Measurements from ENCODE around the gene ESF1.
"Not testable (repeated sequence)": the region's sequence is repeated elsewhere in the genome, so short reads cannot be mapped to it uniquely, and the experiment has no call there.

Gene ESF1

GRCh38 chr20:13786143-13786828 lies 1.6 kb upstream of the ESF1 start:
- DNase-seq, result no peak

DNA sequence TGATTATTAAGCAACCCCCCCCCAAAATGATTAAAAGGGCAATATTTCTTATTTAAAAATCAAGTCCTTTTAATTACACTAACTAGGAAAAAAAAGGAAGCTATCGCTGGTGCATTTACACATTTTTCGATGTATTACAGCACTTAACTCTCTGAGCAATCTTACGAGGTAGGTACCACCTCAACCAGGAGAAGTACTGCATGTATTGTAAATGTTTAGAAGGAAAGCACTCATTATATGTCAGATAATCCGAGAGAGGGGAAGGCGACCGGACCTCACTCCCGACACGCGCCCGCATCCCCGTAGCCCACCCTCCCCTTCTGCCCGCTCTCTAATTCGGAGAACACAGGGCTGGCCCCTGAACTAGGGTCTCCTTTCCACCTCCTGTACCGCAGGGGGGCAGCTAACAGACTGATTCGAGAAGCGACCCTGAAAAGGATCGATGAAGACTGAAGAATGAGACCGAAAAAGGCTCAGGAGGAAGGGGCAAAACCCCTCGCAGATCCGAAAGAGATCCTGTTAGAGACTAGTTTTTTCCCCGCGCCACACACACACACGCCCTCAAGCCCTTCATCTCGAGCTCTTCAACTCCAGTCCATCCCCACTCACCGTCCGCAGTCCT lies 337 bp downstream of the ESF1 start:
- no peak for DNase-seq

GRCh38 chr20:13783528-13783927 lies 1.2 kb downstream of the ESF1 start:
- DNase-seq, result no peak

- no peak for DNase-seq
Measured at GRCh38 chr20:13778827-13779226, 5.9 kb downstream of the ESF1 start.

GRCh38 chr20:13777171-13777601 lies 7.5 kb downstream of the ESF1 start:
- DNase-seq, result no peak

DNA sequence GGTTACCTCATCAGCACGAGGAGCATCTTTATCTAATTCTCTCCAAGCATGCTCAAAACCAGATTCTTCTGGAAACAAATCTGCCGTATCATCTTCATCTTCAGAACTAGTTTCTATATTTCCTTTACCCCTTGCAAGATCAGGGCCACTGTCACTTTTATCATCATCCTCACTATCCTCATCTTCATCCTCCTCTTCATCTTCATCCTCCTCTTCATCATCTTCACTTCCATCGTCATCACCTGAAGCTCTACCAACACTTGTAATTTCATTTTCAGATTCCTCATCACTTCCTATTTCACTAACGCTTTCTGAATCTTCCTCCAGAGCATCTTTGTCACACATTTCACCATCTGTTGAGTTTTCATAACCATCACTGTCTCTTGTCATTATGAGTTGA lies 8.9 kb downstream of the ESF1 start:
- DNase-seq, result no peak

DNA sequence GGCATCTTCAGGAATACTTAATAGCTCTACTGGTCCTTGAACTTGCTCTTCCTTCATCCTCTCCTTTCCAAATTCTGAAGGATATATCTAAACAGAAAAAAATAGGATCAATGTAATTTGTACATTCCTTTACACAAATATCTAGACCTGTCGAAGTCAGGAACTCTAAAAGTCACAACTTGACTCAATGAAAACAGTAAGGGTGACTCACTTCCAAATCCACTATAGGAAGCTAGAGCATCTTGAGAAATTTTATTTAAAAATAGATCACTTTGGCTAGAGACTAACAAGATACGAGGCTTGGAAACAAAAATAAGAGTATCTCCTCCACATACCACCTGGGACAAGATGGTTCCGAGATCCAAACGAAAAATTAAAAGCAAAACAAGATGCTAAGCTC lies 12.2 kb downstream of the ESF1 start:
- DNase-seq, result no peak

DNA sequence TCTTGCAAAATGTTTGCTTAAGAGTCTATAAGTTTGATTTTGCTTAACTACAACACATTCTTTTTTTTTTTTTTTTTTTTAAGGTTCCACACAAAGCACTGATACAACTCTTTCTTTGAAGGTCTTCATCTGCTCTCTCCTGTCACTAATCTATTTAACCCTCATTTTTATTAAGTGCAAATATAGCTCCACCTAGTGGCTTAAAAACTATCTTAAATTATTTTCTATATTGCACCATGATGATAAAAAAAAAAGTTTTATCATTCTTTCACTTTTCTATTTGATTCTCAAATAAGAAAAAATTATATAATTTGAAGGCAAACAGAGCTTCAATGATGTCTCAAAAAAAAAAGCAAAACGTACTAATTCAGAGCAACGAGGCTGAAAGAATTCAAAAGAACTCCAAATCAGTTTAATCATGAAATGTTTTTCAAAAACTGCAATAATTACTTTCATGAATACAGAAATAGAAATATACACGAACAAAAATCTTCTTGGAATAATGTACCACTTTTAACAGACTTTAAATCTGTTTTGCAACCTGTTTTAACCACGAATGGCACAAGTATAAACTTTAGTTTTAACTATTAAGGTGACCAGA lies 12.8 kb downstream of the ESF1 start:
- DNase-seq, result no peak

GRCh38 chr20:13770141-13770540 lies 14.6 kb downstream of the ESF1 start:
- DNase-seq, result no peak

DNA sequence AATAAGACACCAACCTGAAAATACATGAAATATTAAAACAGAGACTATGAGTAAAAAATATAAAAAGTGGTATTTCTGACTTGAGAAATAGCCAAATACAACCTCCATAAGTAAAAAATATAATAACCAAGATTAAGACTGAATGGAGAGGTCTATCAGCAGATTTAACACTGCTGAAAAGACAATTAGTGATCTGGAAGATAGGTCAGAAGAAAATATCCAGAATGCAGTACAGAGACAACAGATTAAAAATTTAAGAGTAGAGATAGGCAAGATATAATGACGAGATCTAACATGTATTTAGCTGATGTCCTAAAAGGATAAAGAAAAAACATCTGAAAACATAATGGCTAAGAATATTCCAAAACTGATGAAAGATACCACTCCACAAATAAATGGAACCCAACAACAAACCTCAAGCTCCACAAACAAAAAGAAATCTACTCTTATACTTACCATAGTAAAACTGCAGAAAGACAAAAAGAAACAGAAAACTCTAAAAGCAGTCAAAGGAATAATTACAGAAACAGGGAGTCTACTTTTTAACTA lies 18.8 kb downstream of the ESF1 start:
- no peak for DNase-seq

DNA sequence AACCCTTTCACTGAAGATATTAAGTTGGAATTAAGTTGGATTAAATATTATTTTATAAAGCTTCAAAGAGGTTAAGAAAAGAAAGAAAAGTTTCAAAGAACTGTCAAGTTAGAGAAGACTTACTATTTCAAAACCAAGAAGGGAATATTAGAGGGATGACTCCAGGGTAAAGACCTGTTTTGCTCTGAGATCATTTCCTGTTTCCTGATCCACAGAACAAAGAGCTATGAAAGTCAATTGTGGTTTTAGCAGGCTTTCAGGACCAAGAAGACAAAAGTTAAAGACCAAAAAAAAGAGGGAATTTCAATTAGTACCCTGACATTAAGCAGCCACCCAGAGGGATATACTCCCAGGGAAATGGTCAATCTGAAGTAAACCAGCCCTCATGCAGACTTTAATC lies 19.4 kb downstream of the ESF1 start:
- DNase-seq, result no peak

GRCh38 chr20:13760451-13760946 lies 24.2 kb downstream of the ESF1 start:
- DNase-seq, result not testable (repeated sequence)

DNA sequence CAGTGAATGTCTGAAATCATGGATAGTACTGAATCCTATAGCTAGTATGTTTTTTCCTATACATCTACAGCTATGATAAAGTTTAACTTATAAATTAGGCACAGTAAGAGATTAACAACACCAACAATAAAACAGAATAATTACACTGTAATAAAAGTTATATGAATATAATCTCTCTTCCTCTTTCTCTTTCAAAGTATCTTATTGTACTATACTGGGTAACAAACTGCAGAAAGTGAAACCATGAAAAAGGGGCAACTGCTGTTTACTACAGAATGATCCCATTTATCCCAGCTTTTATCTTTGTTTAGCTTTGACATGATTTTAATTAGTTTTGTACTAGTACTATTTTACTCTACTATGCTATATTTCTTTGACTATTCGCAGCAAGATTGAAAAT lies 25.8 kb downstream of the ESF1 start:
- DNase-seq, result no peak

DNA sequence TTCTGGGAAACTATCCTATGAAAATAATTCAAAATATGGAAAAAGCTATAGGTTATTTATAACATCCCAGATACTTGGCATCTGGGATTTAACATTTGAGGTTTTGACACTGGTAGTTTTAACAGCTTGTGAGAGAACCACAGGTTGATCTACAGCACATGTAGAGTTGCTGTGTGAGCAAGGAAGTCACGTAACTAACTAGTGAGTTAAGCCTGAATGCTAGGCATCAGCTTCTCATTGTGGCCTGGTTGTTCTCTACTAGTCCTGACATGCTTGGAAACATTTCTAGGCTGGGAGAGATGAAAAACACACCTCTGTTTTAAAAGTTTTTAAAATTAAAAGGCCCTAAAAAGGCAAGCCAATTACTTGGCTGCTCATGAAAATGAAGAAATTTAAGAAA lies 28.2 kb downstream of the ESF1 start:
- no peak for DNase-seq

- DNase-seq, result no peak
Measured at GRCh38 chr20:13755809-13756208, 28.9 kb downstream of the ESF1 start.

DNA sequence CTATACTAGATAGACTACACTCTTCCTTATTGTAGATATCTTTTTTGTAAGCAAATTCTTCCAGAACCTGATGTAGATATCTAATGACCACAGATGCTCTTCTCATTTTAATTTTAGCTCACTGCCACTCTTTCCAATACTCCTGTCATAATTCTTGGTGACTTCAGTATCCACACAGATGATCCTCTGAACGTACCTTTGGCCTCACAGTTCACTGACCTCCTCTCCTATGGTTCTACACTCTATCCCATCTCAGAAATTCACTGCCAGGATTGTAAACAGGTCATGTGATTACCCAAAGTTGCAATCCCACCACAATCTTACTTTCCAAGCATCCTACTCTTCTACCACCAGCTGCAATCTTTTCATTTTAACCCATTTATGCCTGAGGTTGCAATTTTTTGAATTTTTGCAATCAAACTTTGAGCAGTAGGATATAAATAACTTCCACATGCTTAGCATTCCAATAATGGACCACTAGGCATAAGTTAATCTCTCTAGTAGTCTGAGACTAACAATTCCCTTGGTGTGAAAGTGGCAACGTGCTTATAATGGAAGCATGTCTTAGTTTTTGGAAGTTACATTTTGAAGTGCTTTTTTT lies 31.2 kb downstream of the ESF1 start:
- no peak for DNase-seq

DNA sequence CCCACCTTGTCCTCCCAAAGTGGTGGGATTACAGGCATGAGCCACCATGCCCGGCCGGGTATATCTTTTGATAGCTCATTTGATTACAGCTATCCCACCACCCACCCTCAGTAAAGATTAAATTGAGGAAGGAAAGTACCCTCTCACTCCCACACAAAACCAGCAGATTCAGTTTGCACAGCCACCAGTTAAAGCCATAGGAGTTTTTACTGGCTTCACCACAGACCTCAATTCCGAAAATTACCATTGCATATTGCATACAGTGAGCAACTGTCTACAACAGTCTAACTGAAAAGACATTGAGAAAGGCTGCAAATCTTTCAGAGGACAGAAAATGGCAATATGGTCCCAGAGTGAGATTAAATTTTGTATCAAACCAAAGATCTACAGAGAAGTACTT lies 34.9 kb downstream of the ESF1 start:
- DNase-seq, result no peak

GRCh38 chr20:13745784-13746183 lies 38.9 kb downstream of the ESF1 start:
- DNase-seq, result no peak

DNA sequence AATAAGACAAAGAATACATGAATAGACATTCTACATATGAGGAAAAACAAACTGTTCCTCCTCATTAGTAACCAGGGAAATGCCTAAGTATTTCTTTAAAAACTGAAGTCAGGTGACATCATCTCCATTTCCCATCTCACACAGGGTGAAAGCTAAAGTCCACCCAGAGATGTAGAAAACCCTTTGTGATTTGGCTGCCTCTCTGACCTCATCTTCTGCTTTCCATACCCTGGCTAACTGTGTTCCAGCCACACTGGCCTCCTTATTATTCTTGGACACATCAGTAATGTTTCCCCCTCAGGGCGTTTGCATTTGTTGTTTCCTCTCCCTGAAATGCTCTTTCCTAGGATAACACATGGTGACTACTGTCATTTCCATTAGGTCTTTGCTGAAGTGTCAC lies 40.4 kb downstream of the ESF1 start:
- no peak for DNase-seq

GRCh38 chr20:13741879-13742278 lies 42.8 kb downstream of the ESF1 start:
- no peak for DNase-seq

DNA sequence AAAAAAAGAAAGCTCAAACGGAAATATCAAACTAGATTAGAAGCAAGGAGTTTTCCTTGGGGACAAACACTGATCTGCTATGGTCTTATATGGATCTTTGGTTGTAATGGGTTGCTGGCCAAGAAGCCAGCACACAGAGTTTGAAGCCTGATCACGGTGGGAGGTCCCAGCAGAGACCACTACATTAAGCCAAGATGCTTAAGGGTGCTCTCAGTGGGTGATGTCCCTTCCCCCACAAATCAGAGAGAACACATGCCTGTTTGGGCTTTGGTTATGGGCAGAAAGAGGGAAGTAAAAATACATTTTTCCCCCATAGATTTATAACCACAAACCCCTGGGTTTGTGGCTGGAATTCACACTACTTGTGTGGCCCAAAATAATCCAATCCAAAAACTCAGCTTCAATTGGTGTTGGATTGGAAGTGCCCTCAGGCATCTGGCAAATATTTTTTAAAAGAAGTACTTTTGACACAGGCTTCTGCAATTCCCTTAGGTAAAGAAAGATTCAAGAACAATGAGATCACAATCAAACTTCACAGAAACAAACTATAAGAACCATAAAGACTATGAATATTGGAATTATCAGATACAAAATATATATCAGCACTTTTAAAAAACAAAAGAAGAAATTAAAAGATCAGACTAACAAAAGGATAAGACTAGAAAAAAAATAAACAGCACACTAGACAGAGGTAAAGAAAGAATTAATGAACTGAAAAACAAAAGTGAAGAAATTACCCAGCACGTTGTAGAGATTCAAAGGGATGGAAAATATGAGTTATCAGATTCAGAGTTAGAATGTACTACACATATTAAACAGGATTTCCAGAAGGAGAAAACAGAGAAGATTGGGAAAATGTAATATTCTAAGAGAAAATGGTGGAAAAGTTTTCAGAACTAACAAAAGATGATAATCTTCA lies 44.7 kb downstream of the ESF1 start:
- no peak for DNase-seq

DNA sequence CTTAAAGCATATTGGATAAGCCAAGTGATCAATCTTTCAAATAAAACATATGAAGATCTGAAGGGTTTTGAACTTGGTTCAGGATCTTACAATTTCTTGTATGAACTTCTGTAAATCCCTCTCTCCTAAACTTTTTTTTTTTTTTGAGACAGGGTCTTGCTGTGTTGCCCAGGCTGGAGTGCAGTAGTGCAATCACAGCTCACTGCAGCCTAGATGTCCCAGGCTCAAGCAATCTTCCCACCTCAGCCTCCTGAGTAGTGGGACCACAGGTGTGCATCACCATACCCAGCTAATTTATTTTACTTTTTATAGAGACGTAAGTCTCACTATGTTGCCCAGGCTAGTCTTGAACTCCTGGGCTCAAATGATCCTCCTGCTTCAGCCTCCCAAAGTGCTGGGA lies 46.5 kb downstream of the ESF1 start:
- not testable (repeated sequence) for DNase-seq

All from stimulated activated CD4-positive, alpha-beta T cell treated with anti-CD3 and anti-CD28 coated beads, Interleukin-4, amount 100 ng/mL, for 24 hours (primary cell).